Uterus (tissue), 2 donors: ENCODE results near the gene PCNX2.

ENCODE experiments used
- POLR2A ChIP-seq, 2 donors: fragments of 450-650 bp; IDR thresholded peaks; one replicate each; pipeline ENCODE4 v1.6.1; 2016; ENCODE audit warnings: antibody characterized with exemption in 2 of 2, mild to moderate bottlenecking in 1 of 2, moderate library complexity in 1 of 2
- TF ChIP-seq, protein P1 (sequence below), 4 experiments: fragments of 200-600 bp in 2 of 4; fragments of 450-650 bp in 2 of 4; sonication (generic) in 2 of 4; IDR thresholded peaks; one replicate each; pipeline ENCODE4 v1.5.1; 2016 to 2019; ENCODE audit warnings: antibody characterized with exemption in 4 of 4, mild to moderate bottlenecking in 2 of 4, moderate library complexity in 1 of 4

GRCh38 chr1:232980986-232981560 is 314.5 kb downstream of the PCNX2 start:
- no peak for TF ChIP-seq POLR2A (IDR thresholded peaks at IDR 0.05)
- TF ChIP-seq, protein P1, sequence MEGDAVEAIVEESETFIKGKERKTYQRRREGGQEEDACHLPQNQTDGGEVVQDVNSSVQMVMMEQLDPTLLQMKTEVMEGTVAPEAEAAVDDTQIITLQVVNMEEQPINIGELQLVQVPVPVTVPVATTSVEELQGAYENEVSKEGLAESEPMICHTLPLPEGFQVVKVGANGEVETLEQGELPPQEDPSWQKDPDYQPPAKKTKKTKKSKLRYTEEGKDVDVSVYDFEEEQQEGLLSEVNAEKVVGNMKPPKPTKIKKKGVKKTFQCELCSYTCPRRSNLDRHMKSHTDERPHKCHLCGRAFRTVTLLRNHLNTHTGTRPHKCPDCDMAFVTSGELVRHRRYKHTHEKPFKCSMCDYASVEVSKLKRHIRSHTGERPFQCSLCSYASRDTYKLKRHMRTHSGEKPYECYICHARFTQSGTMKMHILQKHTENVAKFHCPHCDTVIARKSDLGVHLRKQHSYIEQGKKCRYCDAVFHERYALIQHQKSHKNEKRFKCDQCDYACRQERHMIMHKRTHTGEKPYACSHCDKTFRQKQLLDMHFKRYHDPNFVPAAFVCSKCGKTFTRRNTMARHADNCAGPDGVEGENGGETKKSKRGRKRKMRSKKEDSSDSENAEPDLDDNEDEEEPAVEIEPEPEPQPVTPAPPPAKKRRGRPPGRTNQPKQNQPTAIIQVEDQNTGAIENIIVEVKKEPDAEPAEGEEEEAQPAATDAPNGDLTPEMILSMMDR (IDR thresholded peaks at IDR 0.05) = no peak
